GM12873 (cell line): Measurements from ENCODE around the gene TCEA3.

Source experiments
- TF ChIP-seq, protein P1 (sequence below): IDR thresholded peaks from 2 replicates; pipeline ENCODE4 v1.5.1; 2012; ENCODE audit warnings: low read depth, mild to moderate bottlenecking, moderate library complexity, low read length, control low read depth; ENCODE audit not compliant: insufficient read depth; ENCODE audit errors: missing control alignments

Gene TCEA3

DNA sequence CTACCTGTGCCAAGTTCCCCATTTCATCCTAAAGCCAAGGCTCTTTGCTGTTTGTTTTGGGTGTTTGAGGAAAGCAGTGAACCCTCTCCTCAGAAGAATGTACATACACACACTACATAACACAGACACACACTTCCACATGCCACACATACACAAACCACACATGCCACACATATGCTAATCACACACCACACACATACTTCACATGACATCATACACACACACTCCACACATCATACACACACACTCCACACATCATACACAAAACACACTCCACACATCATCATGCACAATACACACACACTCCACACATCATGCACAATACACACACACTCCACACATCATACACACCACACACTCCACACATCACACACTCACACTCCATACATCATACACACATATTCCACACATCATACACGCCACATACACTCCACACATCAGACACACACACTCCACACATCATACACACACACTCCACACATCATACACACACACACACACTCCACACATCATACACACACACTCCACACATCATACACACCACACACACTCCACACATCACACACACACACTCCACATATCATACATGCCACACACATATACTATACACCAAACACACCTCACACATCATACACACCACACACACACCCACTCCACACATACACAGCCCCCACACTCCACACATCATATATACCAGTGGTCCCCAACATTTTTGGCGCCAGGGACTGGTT is 32.3 kb downstream of the TCEA3 start:
- TF ChIP-seq, protein P1, sequence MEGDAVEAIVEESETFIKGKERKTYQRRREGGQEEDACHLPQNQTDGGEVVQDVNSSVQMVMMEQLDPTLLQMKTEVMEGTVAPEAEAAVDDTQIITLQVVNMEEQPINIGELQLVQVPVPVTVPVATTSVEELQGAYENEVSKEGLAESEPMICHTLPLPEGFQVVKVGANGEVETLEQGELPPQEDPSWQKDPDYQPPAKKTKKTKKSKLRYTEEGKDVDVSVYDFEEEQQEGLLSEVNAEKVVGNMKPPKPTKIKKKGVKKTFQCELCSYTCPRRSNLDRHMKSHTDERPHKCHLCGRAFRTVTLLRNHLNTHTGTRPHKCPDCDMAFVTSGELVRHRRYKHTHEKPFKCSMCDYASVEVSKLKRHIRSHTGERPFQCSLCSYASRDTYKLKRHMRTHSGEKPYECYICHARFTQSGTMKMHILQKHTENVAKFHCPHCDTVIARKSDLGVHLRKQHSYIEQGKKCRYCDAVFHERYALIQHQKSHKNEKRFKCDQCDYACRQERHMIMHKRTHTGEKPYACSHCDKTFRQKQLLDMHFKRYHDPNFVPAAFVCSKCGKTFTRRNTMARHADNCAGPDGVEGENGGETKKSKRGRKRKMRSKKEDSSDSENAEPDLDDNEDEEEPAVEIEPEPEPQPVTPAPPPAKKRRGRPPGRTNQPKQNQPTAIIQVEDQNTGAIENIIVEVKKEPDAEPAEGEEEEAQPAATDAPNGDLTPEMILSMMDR = no peak

DNA sequence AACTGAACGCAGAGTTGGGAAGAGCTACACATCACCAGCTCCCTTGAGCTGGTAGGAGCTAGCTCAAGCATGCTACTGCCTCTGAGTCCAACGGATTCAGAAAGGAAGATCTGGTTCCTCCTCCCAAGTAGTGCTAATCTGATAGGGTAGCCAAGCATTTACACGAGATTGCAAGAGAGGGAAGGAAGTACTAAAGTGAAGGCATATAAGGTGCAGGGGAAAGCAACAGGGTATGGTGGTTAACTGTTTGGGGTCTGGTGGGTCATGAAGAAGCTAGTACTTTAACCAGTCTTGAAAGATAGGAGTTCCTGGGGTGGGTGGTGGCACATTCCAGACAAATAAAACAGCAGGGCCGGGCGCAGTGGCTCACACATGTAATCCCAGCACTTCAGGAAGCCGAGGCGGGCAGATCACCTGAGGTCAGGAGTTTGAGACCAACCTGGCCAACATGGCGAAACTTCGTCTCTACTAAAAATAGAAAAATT is 34.7 kb downstream of the TCEA3 start:
- TF ChIP-seq, protein P1 = no peak

DNA sequence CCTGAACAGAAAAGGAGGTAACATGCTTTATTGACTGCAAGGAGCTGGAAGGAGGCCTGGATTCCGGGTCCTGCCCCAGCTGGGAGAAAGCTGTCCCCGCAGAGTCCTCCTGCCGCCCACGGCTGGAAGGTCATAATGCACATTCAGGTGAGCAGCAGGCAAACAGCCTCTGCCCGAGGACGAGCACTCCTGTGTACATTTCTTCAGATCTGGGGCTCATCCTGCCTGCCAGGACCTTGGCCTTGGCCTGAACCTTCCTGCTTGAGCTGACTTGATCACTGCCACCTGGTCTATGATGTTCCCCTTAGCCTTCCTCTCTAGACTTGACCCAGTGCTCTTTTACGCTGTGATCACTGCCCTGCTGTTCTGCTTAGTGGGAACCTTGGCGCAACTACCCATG is 37.1 kb downstream of the TCEA3 start:
- TF ChIP-seq, protein P1 = no peak

DNA sequence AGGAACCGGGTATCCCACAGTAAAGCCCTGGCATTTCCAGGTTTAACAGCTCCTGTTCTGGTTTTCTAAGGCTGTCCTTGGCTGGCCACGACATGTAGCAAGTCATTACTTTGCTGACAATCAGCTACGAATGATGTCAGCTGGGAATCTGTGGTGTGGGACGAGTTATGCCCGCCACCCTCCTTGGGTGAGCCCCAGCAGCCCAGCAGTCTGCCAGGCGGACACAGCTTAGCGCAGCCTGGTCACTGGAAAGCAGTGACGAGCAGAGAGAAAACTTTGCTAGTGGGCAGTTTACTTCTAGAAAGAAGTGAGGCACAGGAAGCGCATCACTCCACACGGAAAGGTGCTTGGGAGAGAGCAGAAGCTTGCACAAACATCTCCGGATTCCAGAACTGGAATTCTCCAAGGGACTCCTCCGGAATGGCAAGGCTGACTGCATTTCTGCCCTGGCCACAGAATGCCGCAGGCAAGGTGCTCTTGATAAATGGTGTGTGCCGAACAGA is 39.4 kb downstream of the TCEA3 start:
- TF ChIP-seq, protein P1 = no peak

DNA sequence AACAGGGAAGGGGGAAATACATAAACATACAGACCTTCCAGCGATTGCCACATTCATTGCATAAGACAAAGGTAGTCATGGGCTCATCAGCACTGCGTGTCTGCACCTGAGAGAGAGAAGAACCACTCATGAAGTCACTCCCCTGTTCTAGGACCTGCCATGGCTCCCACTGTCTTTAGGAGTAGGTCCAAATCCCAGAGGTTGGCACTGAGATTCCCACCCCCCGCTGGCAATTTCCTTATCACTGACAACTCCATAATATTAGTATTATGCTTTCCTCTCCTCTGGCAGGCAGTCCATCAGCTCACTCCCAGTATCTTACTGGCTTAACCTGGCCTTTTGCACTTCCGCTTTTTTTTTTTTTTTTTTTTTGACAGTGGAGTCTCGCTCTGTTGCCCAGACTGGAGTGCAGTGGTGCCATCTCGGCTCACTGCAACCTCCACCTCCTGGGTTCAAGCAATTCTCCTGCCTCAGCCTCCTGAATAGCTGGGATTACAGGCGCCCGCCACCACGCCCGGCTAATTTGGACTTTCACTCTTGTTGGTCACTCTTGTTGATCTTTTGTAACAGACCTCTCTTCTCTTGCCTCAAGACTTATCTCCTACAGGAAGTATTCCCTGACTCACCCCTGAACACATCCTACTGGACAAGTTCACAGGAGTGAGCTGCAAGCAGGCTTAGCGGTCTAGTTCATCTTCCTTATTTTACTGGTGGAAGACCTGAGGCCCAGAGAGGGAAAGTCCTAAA is 40.1 kb downstream of the TCEA3 start:
- TF ChIP-seq, protein P1 = no peak

DNA sequence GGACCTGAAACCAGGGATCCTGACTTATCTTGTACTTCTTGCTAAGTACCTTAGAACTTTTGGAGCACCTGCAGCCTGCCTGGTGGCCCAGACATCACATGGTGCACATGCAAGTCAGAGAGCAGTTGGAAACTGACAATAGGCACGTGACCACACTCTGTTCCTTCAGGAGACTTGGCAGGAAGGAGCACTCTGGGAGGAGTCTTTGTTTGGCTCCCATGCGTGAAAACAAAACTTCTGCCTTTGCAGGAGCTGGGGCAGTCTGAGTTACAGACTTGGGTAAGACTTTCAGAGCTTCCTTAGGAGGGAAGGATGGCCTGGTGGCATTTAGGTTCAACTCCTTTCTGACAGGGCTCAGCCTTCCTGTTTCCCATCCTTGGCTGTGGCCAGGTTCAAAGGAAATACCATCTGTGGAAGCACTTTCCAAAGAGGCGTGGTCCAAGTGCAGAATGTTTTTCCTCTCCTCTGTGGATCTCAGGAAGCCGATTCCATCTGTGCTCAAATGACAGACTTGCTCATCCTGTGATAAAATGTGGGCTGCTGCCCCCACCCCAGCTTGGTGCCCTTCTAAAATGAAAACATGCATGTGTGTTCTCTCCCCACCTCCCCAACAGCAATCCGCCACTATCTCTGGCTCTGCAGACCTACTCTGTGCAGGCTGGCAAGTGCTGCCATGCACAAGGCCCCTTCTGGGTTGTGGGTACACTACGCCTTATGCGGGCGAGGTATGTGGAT is 40.8 kb downstream of the TCEA3 start:
- TF ChIP-seq, protein P1 = no peak
